GM18498 (cell line): ENCODE results near the gene SLFN14.
"Not testable (repeated sequence)": the region's sequence is repeated elsewhere in the genome, so short reads cannot be mapped to it uniquely, and the experiment has no call there.

Experiments used
- ATAC-seq: cut with Tn5 transposase; IDR thresholded peaks from one replicate; pipeline ENCODE4 v1.9.1; 2021; ENCODE audit warnings: mild to moderate bottlenecking, moderate library complexity; ENCODE audit not compliant: unreplicated experiment

SLFN14 gene

GRCh38 chr17:35559495-35560210 lies 966 bp downstream of the SLFN14 start:
- ATAC-seq: no peak

GRCh38 chr17:35557353-35557752 lies 3.3 kb downstream of the SLFN14 start:
- ATAC-seq: no peak

GRCh38 chr17:35555691-35556090 lies 4.9 kb downstream of the SLFN14 start:
- ATAC-seq: no peak

- ATAC-seq: no peak
These were observed 6.0 kb downstream of the SLFN14 start for GRCh38 chr17:35554668-35555067.

- no peak for ATAC-seq
These were observed 7.3 kb downstream of the SLFN14 start for GRCh38 chr17:35553310-35553709.

- no peak for ATAC-seq
These were observed 11.6 kb downstream of the SLFN14 start for GRCh38 chr17:35548978-35549377.

GRCh38 chr17:35548208-35548810 lies 12.3 kb downstream of the SLFN14 start:
- no peak for ATAC-seq

GRCh38 chr17:35546487-35546886 lies 14.1 kb downstream of the SLFN14 start:
- ATAC-seq: no peak

GRCh38 chr17:35545150-35545549 lies 15.5 kb downstream of the SLFN14 start:
- ATAC-seq: no peak

- no peak for ATAC-seq
These were observed 16.8 kb downstream of the SLFN14 start for GRCh38 chr17:35543856-35544255.

GRCh38 chr17:35542990-35543389 lies 17.6 kb downstream of the SLFN14 start:
- no peak for ATAC-seq

GRCh38 chr17:35541434-35541833 lies 19.2 kb downstream of the SLFN14 start:
- no peak for ATAC-seq

GRCh38 chr17:35540589-35541404 lies 19.8 kb downstream of the SLFN14 start:
- ATAC-seq: no peak

GRCh38 chr17:35539659-35540026 lies 21.0 kb downstream of the SLFN14 start:
- ATAC-seq: no peak

GRCh38 chr17:35537601-35538141 lies 22.9 kb downstream of the SLFN14 start, which contains the start of gene SLFN12L:
SLFN12L (minus strand) TSS chr17:35537678; CDS start chr17:35522364, 15,314 bp downstream.
- ATAC-seq: no peak

GRCh38 chr17:35536664-35537171 lies 23.9 kb downstream of the SLFN14 start:
- ATAC-seq: no peak

- ATAC-seq: not testable (repeated sequence)
These were observed 25.2 kb downstream of the SLFN14 start for GRCh38 chr17:35535406-35535805.

- no peak for ATAC-seq
These were observed 26.0 kb downstream of the SLFN14 start for GRCh38 chr17:35534576-35535093.

- ATAC-seq: no peak
These were observed 29.5 kb downstream of the SLFN14 start for GRCh38 chr17:35531160-35531559.

- ATAC-seq: no peak
These were observed 30.8 kb downstream of the SLFN14 start for GRCh38 chr17:35529866-35530265.

GRCh38 chr17:35529326-35529725 lies 31.3 kb downstream of the SLFN14 start:
- ATAC-seq: not testable (repeated sequence)
